ENCODE data around the gene SETD4.

DNA sequence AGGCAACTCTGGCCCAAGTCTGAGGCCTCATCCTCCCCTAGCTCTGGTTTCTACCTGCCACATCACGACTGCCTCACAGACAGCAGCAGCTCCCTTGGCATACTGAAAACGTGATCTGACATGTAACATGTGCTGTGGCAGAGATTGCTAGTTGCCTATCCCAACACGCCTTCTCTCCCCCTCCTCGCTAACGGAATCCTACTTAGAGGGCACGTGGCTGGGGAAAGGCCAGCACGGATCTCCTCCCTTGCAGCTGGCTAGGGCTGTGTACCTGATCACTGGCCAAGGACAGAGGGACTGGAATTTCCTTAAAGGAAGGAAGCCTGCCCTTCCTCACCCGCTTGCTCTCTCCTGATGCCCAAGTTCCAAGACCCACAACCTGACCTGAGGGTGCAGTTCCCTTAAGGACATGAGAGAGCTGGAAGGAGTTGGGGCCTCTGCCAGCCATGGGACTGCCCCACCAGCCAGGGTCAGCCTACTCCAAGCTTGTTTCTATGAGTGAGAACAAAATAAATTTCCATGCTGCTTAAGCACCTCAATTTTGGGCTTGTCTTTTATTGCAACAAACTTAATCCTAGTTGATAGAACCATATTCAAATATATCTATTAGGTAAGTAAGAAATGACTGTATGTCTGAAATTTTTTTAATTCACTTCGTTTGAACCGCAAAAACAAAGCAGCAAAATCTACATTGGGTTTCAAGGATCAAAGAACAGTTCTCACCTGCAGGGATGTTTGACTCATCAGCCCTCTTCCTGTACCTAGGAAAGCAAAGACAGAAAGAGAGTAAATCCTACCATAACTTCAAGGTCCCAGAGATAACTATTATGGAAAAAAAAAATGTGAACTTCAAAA, 7.2 kb downstream of the SETD4 start:
- TF ChIP-seq, protein P1, sequence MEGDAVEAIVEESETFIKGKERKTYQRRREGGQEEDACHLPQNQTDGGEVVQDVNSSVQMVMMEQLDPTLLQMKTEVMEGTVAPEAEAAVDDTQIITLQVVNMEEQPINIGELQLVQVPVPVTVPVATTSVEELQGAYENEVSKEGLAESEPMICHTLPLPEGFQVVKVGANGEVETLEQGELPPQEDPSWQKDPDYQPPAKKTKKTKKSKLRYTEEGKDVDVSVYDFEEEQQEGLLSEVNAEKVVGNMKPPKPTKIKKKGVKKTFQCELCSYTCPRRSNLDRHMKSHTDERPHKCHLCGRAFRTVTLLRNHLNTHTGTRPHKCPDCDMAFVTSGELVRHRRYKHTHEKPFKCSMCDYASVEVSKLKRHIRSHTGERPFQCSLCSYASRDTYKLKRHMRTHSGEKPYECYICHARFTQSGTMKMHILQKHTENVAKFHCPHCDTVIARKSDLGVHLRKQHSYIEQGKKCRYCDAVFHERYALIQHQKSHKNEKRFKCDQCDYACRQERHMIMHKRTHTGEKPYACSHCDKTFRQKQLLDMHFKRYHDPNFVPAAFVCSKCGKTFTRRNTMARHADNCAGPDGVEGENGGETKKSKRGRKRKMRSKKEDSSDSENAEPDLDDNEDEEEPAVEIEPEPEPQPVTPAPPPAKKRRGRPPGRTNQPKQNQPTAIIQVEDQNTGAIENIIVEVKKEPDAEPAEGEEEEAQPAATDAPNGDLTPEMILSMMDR (IDR thresholded peaks at IDR 0.05): no peak
- no peak for TF ChIP-seq POLR2A (IDR thresholded peaks at IDR 0.05)

All from body of pancreas (tissue), 4 donors.